ENCODE data around the gene ZNF611. TPM values are rescaled to one million over a fixed set of nuclear protein-coding genes. Genes with fewer than 3 reads are reported as not detected.
A peak's percentile ranks its signal among the peaks of the same experiment; 100 is the strongest.

ZNF611 gene
- total and polyA plus RNA-seq, 9 of the 15 experiments (the other 6 are each of a cell fraction or from before 2014, with no cell fraction given) = 3.7 to 29.6 (median 12.8) TPM

DNA sequence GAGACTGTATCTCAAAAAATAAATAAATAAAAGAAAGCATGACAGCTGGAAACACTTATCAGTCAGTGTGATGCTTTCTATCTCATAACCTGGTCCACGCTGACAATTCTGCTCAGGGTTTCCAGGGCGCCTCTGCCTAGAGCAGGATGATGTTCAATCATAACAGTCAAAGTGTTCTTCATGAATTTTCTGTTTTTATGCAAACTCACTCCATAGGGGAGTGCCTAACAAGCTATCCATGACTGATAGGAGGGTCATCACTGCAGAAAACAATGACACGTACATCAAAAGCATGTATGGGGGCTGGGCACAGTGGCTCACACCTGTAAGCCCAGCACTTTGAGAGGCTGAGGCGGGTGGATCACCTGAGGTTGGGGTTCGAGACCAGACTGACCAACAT, 55.2 kb downstream of the ZNF611 start (continued):
- TF ChIP-seq, protein P1, sequence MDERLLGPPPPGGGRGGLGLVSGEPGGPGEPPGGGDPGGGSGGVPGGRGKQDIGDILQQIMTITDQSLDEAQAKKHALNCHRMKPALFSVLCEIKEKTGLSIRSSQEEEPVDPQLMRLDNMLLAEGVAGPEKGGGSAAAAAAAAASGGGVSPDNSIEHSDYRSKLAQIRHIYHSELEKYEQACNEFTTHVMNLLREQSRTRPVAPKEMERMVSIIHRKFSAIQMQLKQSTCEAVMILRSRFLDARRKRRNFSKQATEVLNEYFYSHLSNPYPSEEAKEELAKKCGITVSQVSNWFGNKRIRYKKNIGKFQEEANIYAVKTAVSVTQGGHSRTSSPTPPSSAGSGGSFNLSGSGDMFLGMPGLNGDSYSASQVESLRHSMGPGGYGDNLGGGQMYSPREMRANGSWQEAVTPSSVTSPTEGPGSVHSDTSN (CRISPR knock-in tag; IDR thresholded peaks at IDR 0.05; ENCODE audit: low read depth) = no peak
- TF ChIP-seq, protein P1 (tag; conservative IDR thresholded peaks at IDR 0.05; ENCODE audit: low read depth) = peak; percentile 13; the same call in 1 of the 2 replicates
- TF ChIP-seq, protein P2, sequence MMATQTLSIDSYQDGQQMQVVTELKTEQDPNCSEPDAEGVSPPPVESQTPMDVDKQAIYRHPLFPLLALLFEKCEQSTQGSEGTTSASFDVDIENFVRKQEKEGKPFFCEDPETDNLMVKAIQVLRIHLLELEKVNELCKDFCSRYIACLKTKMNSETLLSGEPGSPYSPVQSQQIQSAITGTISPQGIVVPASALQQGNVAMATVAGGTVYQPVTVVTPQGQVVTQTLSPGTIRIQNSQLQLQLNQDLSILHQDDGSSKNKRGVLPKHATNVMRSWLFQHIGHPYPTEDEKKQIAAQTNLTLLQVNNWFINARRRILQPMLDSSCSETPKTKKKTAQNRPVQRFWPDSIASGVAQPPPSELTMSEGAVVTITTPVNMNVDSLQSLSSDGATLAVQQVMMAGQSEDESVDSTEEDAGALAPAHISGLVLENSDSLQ (IDR thresholded peaks at IDR 0.05) = peak; percentile 27; the same call in 1 of the 2 replicates
- TF ChIP-seq SP1 (CRISPR knock-in tag; IDR thresholded peaks at IDR 0.05) (no peak), LCOR (CRISPR knock-in tag; IDR thresholded peaks at IDR 0.05) (no peak), MAFG (tag; conservative IDR thresholded peaks at IDR 0.05) (peak; percentile 28; the same call in 1 of the 2 replicates)
- TF ChIP-seq, protein P3, sequence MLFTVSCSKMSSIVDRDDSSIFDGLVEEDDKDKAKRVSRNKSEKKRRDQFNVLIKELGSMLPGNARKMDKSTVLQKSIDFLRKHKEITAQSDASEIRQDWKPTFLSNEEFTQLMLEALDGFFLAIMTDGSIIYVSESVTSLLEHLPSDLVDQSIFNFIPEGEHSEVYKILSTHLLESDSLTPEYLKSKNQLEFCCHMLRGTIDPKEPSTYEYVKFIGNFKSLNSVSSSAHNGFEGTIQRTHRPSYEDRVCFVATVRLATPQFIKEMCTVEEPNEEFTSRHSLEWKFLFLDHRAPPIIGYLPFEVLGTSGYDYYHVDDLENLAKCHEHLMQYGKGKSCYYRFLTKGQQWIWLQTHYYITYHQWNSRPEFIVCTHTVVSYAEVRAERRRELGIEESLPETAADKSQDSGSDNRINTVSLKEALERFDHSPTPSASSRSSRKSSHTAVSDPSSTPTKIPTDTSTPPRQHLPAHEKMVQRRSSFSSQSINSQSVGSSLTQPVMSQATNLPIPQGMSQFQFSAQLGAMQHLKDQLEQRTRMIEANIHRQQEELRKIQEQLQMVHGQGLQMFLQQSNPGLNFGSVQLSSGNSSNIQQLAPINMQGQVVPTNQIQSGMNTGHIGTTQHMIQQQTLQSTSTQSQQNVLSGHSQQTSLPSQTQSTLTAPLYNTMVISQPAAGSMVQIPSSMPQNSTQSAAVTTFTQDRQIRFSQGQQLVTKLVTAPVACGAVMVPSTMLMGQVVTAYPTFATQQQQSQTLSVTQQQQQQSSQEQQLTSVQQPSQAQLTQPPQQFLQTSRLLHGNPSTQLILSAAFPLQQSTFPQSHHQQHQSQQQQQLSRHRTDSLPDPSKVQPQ (CRISPR knock-in tag; IDR thresholded peaks at IDR 0.05; ENCODE audit: borderline replicate concordance) = no peak

Measured in K562 (cell line).